HG03159 (cell line): Measurements from ENCODE around the gene RAB3GAP1.
"Not testable (repeated sequence)": the region's sequence is repeated elsewhere in the genome, so short reads cannot be mapped to it uniquely, and the experiment has no call there.

Experiments
- ATAC-seq: cut with Tn5 transposase; IDR thresholded peaks from one replicate; pipeline ENCODE4 v1.9.1; 2021; ENCODE audit warnings: mild to moderate bottlenecking, moderate library complexity; ENCODE audit not compliant: unreplicated experiment

Gene RAB3GAP1

GRCh38 chr2:135052042-135052876 is at the start of gene RAB3GAP1:
TSS of gene RAB3GAP1 (plus strand) at chr2:135052292. CDS start at chr2:135052308, 16 bp downstream.
- ATAC-seq: peak; percentile 85

GRCh38 chr2:135002836-135003235 is 49.3 kb upstream of the RAB3GAP1 start:
- ATAC-seq: no peak

DNA sequence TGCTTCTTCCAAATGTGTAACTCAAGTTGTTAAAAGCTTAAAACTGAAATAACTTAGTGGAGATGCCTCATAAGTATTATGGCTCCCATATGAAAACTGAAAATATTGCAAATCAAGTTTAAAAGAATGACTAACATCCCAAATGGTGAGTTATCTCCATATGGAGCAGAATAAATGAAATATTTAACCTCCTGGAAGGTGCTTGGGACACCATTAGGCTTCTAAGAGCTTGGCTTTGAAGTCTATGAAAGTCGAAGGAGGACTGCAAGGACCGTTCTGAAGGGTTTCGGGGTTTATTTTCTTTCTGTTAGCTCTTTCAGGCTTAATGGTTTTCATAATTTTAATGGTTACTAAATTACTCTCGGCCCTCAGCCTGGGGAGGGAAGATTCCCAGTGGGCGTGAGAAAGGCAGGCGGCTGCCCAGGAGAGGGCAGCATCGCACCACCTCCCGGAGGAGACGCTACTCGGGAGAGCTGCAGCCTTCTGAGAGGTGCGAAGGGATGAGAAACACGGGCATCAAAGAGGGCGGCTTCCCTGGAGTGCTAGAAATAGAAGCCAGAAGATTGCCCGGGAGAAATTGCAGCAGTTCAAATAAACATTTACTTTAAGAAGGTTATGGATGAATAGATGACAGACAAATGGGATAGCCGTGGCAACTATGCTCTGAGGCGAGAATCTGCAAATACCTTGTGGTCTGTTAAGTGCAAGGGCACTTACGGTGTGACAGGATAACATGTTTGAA is 47.9 kb upstream of the RAB3GAP1 start:
- peak; percentile 84 for ATAC-seq

- no peak for ATAC-seq
Observed at GRCh38 chr2:135005753-135006152, 46.3 kb upstream of the RAB3GAP1 start.

DNA sequence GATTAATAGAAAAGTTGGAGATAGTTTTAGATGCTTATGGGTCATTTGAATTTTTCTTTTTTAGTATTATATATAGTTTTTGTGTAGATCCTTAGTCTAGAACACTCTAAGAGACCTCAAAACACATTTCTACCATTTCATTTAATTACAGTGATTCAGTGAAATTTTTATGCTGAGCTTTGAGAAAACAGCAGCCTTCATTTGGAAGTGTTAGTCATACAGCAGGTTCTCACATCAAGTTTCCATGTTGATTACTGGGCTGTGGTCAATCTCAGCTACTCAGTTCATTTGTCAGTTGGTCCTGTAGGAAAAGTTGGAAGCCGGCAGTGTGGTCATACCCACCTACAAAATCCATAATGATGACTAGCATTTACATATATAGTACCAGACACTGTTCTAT is 42.8 kb upstream of the RAB3GAP1 start:
- ATAC-seq: no peak

DNA sequence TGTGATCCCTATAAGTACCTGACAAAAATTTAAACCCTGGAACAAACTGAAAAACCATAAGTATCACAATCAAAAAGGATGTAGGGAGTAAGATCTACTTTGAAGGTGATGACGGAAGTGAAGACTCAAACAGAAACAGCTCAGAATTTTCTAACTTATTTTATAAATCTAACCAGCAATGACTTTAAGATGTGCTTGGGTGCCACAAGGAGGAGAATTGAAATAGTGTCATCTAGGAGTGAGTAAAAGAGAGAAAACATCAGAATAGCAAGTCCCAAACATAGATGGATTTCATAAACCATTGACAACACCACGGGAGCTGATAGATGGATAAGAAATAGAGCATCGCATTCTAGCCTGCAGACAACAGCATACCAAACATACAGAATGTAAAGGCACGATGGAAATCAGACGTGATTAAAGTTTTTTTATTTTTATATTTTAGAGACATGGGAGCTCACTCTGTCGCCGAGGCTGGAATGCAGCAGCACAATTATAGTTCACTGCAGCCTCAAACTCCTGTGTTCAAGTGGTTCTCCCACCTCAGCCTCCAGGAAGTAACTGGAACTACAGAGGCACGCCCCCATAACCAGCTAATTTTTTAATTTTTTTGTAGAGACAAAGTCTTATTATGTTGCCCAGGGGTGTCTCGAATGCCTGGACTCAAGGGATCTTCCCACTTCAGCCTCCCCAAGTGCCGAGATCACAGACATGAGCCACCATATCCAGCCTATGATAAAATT is 41.7 kb upstream of the RAB3GAP1 start:
- no peak for ATAC-seq

DNA sequence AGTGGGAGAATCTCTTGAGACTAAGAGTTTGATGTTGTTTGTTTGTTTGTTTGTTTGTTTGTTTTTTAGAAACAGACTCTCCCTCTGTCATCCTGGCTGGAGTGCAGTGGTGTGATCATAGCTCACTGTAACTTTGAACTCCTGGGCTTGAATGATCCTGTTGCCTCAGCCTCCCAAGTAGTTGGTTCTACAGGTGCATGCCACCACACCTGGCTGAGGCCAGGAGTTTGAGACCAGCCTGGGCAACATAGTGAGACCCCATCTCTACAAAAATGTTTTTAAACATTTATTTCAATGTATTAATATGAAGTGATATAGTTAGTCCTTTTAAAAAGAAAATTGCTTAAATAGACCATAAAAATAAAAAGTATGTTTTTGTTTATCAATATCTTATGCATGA is 40.5 kb upstream of the RAB3GAP1 start:
- no peak for ATAC-seq

DNA sequence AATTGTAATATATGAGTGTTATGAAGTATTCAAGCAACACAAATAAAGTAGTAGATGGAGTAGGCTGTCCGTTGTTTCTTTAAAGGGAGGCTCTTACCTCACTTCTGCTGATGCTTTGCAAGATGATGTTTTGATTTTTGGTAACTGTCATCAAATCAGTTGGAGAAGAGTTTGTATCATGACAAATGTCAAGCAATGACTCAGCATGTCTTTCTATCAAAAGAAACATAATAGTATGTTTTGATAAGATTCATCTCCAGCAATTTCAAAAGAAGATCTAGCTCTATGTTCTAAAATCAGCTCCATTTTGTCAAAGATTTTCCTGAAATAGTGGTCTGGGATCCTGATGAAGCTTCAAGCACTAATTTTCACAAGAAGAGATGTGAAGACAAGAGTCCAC is 30.5 kb upstream of the RAB3GAP1 start:
- ATAC-seq: no peak

GRCh38 chr2:135022952-135023880 is 28.9 kb upstream of the RAB3GAP1 start:
- no peak for ATAC-seq

- no peak for ATAC-seq
Observed at GRCh38 chr2:135023886-135024485, 28.1 kb upstream of the RAB3GAP1 start.

GRCh38 chr2:135029481-135030134 is 22.5 kb upstream of the RAB3GAP1 start:
- ATAC-seq: no peak

DNA sequence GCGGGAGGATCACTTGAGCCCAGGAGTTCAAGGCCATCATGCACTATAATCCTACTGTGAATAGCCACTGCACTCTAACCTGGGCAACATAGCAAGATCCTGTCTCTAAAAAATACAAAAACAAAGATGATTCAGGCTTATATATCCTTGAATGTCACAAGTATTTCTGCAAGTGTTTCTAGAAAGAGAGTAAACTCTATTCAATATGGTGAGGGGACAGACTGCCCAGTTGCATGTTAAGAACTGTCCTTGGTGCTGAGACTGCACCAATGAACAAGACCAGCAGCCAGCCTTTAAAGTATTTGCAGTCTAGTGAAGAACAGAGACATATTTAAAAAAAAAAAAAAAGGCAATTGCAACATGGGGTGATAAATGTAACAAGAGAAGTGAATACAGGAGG is 21.3 kb upstream of the RAB3GAP1 start:
- no peak for ATAC-seq

DNA sequence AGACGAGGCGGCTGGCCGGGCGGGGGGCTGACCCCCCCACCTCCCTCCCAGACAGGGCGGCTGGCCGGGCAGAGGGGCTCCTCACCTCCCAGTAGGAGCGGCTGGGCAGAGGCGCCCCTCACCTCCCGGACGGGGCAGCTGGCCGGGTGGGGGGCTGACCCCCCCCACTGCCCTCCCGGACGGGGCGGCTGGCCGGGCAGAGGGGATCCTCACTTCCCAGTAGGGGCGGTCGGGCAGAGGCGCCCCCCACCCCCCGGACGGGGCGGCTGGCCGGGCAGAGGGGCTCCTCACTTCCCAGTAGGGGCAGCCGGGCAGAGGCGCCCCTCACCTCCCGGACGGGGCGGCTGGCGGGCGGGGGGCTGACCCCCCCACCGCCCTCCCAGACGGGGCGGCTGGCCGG is 18.9 kb upstream of the RAB3GAP1 start:
- ATAC-seq: not testable (repeated sequence)

- ATAC-seq: no peak
Observed at GRCh38 chr2:135037831-135038230, 14.3 kb upstream of the RAB3GAP1 start.

DNA sequence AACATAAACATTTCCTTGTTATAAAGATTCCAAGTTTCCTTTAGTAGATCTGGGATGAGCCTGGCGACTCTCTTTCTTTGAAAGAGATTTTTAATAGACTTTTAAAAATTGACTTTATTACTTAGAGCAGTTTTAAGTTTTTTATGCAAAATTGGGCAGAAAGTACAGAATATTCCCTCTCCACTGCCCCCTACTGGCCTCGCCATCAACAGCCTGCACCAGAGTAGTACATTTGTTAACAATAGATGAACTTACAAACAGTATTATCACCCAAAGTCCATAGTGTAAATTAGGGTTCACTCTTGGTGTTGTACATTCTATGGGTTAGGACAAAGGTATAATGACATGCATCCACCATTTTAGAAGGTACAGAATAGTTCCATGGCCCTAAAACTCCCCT is 8.7 kb upstream of the RAB3GAP1 start:
- no peak for ATAC-seq

DNA sequence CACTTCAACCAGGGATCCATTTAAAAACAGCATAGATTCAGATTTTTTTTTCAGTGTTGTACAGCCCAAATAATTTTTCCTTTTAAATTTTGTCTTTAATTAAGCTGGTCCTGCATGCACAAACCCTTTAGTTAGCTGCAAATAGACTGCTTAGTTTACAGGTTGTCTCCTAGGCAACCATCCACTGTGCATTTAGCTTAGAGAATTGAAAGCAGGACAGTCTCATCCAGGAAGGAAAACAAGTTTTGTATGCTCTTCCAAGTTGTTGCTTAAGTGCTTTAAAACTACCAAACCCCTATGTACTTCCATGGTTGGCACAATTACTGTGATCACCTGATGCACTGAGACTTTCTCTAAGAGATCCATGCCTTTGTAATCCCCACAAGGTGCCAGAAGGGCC is 4.8 kb upstream of the RAB3GAP1 start, which contains the start of gene MAP3K19:
TSS of gene MAP3K19 (minus strand) at position 148 of the 400 bp plus-strand sequence. CDS start 22,800 bp downstream, outside the sequence.
- no peak for ATAC-seq

DNA sequence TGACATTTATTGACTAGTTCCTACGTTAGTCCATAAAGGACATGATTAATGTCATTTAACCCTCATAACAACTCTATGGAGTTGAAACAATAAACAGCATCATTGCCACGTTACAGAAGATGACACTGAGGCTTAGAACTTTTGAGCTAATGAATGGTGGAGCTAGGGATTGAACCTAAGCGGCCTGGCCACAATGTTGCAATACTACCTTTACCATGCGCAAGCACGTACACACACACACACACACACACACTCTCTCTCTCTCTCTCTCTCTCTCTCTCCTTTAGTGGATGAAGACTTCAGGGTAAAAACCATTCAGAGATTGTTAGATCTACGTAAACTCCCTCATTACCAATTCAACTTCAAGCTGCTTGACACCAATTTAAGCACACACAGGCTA is 4.0 kb upstream of the RAB3GAP1 start:
- no peak for ATAC-seq

GRCh38 chr2:135050132-135050531 is 2.0 kb upstream of the RAB3GAP1 start:
- ATAC-seq: no peak

DNA sequence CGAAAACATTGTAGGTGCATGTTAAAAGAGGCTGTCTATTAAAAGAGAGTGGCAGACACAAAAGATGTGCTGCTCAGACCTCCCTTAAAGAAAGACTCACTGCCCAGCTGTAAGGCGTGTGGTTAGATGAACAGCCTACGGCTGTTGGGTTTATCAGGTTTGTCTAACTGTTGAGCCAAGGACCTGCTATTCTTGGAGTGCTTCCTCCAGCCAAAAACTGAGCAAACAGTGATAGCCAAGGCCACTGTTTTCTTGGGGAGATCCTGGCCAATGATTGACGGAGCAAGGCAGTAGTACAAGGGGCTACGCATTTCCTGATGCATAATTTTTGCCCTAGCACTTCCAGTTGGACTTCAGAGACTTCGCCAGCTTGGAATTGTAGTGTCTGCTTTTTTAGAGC is 1.4 kb upstream of the RAB3GAP1 start:
- no peak for ATAC-seq
